GM12878 (cell line): ENCODE results near the gene NFE2L3. TPM values are rescaled to one million over a fixed set of nuclear protein-coding genes. Genes with fewer than 3 reads are reported as not detected.
"Not testable (repeated sequence)": the region's sequence is repeated elsewhere in the genome, so short reads cannot be mapped to it uniquely, and the experiment has no call there.

ENCODE experiments used
- ATAC-seq: fragments of 200-7000 bp; cut with Tn5 transposase; 3 replicates; pipeline ENCODE4 v1.9.1; 2020; ENCODE audit warnings: mild to moderate bottlenecking, moderate library complexity
- BruUV-seq: library from RNA; stranded (reverse); fragments of 400-500 nt; replicated peaks from 2 replicates; lab custom pipeline; 2021; lab: Mats Ljungman, UMichigan
- CTCF ChIA-PET: fragments of 300-600 bp; sonication (Branson Sonifier 250); formaldehyde crosslinking; extraction: SDS; loops from one replicate; lab custom pipeline; 2021; ENCODE audit warnings: inconsistent platforms; lab: Yijun Ruan, JAX
- POLR2A ChIA-PET: fragments of 350-600 bp; formaldehyde crosslinking; extraction: SDS; loops from one replicate; lab custom pipeline; 2021; ENCODE audit warnings: inconsistent platforms; lab: Charles Lee
- RAD21 ChIA-PET: fragments of 300-600 bp; sonication (Branson Sonifier 250); formaldehyde crosslinking; loops from one replicate; lab custom pipeline; 2023; ENCODE audit warnings: antibody characterized with exemption; ENCODE audit not compliant: unreplicated experiment; lab: Charles Lee
- SMC1A ChIA-PET: fragments of 300-600 bp; sonication (Branson Sonifier 250); formaldehyde crosslinking; loops from one replicate; lab custom pipeline; 2023; ENCODE audit not compliant: unreplicated experiment, uncharacterized antibody; lab: Charles Lee
- DNase-seq: peaks from one replicate; pipeline ENCODE4 v3.0.0-alpha.2; 2011; ENCODE audit warnings: low read depth, low spot score
- FAIRE-seq: peaks from 3 replicates; lab custom pipeline; 2011; peaks lifted over from hg19 to GRCh38; lab: Jason Lieb, UNC
- H2AFZ ChIP-seq: 2 replicates; pipeline ENCODE4 v1.6.0; 2011; ENCODE audit warnings: low read depth, low read length, control low read depth; ENCODE audit not compliant: control insufficient read depth
- H3K27ac ChIP-seq: 2 replicates; pipeline ENCODE4 v1.5.1; 2011; ENCODE audit warnings: control low read depth; ENCODE audit not compliant: control insufficient read depth, insufficient read depth
- H3K27me3 ChIP-seq, 2 experiments: replicated peaks in 1 of 2; 2 replicates each; pipeline versions ENCODE4 v1.6.0 to v1.6.1; 2011; ENCODE audit warnings: low read length in 1 of 2; ENCODE audit not compliant: control insufficient read depth in 2 of 2, insufficient read depth in 2 of 2
- H3K36me3 ChIP-seq, 2 experiments: 2 replicates each; pipeline ENCODE4 v1.5.1; 2011; ENCODE audit warnings: low read length in 1 of 2; ENCODE audit not compliant: control insufficient read depth in 2 of 2, insufficient read depth in 2 of 2
- H3K4me1 ChIP-seq: 2 replicates; pipeline ENCODE4 v1.6.1; 2011; ENCODE audit warnings: mild to moderate bottlenecking, low read length, moderate library complexity, mixed read lengths; ENCODE audit not compliant: control insufficient read depth, insufficient read depth
- H3K4me2 ChIP-seq: 2 replicates; pipeline ENCODE4 v1.6.0; 2011; ENCODE audit warnings: control low read depth; ENCODE audit not compliant: control insufficient read depth, insufficient read depth
- H3K4me3 ChIP-seq: fragments of 200-600 bp; sonication (generic); 2 replicates; pipeline ENCODE4 v1.5.1; 2016
- H3K79me2 ChIP-seq: 2 replicates; pipeline ENCODE4 v1.6.0; 2011; ENCODE audit warnings: low read length; ENCODE audit not compliant: control insufficient read depth, insufficient read depth
- H3K9ac ChIP-seq: 2 replicates; pipeline ENCODE4 v1.8.0; 2011; ENCODE audit warnings: low read length, control low read depth, mixed read lengths; ENCODE audit not compliant: control insufficient read depth, insufficient read depth
- H3K9me3 ChIP-seq: replicated peaks from 3 replicates; pipeline ENCODE4 v1.5.1; 2011; ENCODE audit warnings: mild to moderate bottlenecking, low read length; ENCODE audit not compliant: control insufficient read depth, insufficient read depth
- H4K20me1 ChIP-seq: 2 replicates; pipeline ENCODE4 v1.6.0; 2011; ENCODE audit not compliant: control insufficient read depth, insufficient read depth
- BACH1 ChIP-seq: fragments of 450-650 bp; IDR thresholded peaks from 2 replicates; pipeline ENCODE4 v1.6.1; 2017; ENCODE audit warnings: mild to moderate bottlenecking, borderline replicate concordance
- BCLAF1 ChIP-seq: fragments of 450-650 bp; IDR thresholded peaks from 2 replicates; pipeline ENCODE4 v1.6.1; 2017; ENCODE audit warnings: antibody characterized with exemption, mild to moderate bottlenecking, moderate library complexity
- E2F8 ChIP-seq: fragments of 450-650 bp; IDR thresholded peaks from 2 replicates; pipeline ENCODE4 v1.6.1; 2018; ENCODE audit warnings: mild to moderate bottlenecking, low read depth, moderate library complexity; ENCODE audit not compliant: partially characterized antibody
- PML ChIP-seq: IDR thresholded peaks from 2 replicates; pipeline ENCODE4 v1.6.1; 2012; ENCODE audit warnings: low read length, inconsistent platforms
- POLR2A ChIP-seq: IDR thresholded peaks from 2 replicates; pipeline ENCODE4 v1.6.1; 2011; ENCODE audit warnings: low read depth, mild to moderate bottlenecking, low read length
- POLR2AphosphoS2 ChIP-seq: IDR thresholded peaks from 2 replicates; pipeline ENCODE4 v1.6.1; 2011; ENCODE audit warnings: low read depth, mild to moderate bottlenecking, low read length, improper control_type of control experiment, moderate library complexity
- POLR2AphosphoS5 ChIP-seq: IDR thresholded peaks from 2 replicates; pipeline ENCODE4 v1.6.1; 2011; ENCODE audit warnings: mild to moderate bottlenecking, low read length, inconsistent platforms
- POU2F2 ChIP-seq: IDR thresholded peaks from 3 replicates; pipeline ENCODE4 v1.6.1; 2011; ENCODE audit warnings: low read depth, mild to moderate bottlenecking, low read length, borderline replicate concordance
- WGBS: methylation state at CpG from one replicate; pipeline ENCODE4 v1.1.6; 2016; ENCODE audit warnings: low lambda C conversion rate; ENCODE audit not compliant: insufficient replicate concordance, insufficient coverage; ENCODE audit errors: missing lambda C conversion rate; 5-methylcytosine and 5-hydroxymethylcytosine counted together
- in situ Hi-C: fragments of 300-500 bp; cut with MboI; formaldehyde crosslinking; loops from 9 replicates; pipeline ENCODE4 v1.14.3; 2018; ENCODE audit warnings: mixed read lengths
- intact Hi-C: fragments of 100-400 bp; cut with micrococcal nuclease; formaldehyde crosslinking; loops from one replicate; pipeline ENCODE4 v1.14.2; 2022; ENCODE audit not compliant: unreplicated experiment
- polyA plus RNA-seq, 11 experiments: library from polyadenylated mRNA; depleted of rRNA in 4 of 11; unstranded in 6 of 11; stranded (reverse) in 5 of 11; fragments of >200 nt; fragmentation: Nextera tagmentation in 4 of 11; fragmentation: Illumina TruSeq in 1 of 11; extraction: Ambion mirVana in 4 of 11; extraction: Trizol in 1 of 11; gene quantifications; 1 replicate in 1 of 11; 2 replicates in 10 of 11; pipeline versions ENCODE4 v1.2.1 to v1.2.3, GENCODE V29; 2011 to 2016; ENCODE audit warnings: inconsistent platforms in 2 of 11, missing spikeins in 2 of 11, low read depth in 1 of 11
- total RNA-seq, 4 experiments: library from RNA; depleted of rRNA in 3 of 4; stranded (reverse); fragments of >200 nt in 3 of 4; fragmentation: Illumina TruSeq in 1 of 4; extraction: Trizol in 1 of 4; gene quantifications; 2 replicates each; pipeline versions ENCODE4 v1.2.1 to v1.2.3, GENCODE V29; 2013 to 2021

Gene NFE2L3
- total and polyA plus RNA-seq, 10 of the 15 experiments (the other 5 are each of a cell fraction or from before 2014, with no cell fraction given), result 4.4 to 34.9 (median 13.0) TPM

GRCh38 chr7:26184281-26185101 is 32.5 kb downstream of the NFE2L3 start:
- H3K27me3 ChIP-seq, H3K4me1 ChIP-seq, H3K9me3 ChIP-seq, H3K9ac ChIP-seq, H3K79me2 ChIP-seq, DNase-seq, in situ Hi-C loops, intact Hi-C loops, H4K20me1 ChIP-seq, H3K4me2 ChIP-seq, FAIRE-seq, H2AFZ ChIP-seq, BruUV-seq, H3K4me3 ChIP-seq, H3K27ac ChIP-seq: not testable (repeated sequence)
- ATAC-seq, result peak; percentile 3; the same call in 1 of the 3 replicates
- SMC1A ChIA-PET, result interaction anchor here (0.7 to 1.6 kb wide), 6 partner anchors 10 to 291 kb away, joined by 3 to 8 read pairs (median 4); no protein-coding TSS in a partner anchor
- POLR2A ChIA-PET, result interaction anchor here (2.5 kb wide), 1 partner anchor 12 kb away, joined by 9 read pairs; no protein-coding TSS in a partner anchor
- CTCF ChIA-PET, result interaction anchor here (5.7 kb wide), 1 partner anchor 93 kb away, joined by 25 read pairs; no protein-coding TSS in a partner anchor
- 82% methylated on average over 4 of the region's 4 CpGs for WGBS
- TF ChIP-seq POU2F2, result peak; percentile 43; the same call in 1 of the 3 replicates
- peak; percentile 33; the same call in 1 of the 2 replicates for TF ChIP-seq PML
- peak; percentile 13 for TF ChIP-seq E2F8
- peak; percentile 7; the same call in 1 of the 2 replicates for TF ChIP-seq BCLAF1
- TF ChIP-seq BACH1, result peak; percentile 39; the same call in 1 of the 2 replicates
- TF ChIP-seq POLR2AphosphoS5, result peak; percentile 34
- 0 out of 2 replicates have a peak, but pooled peaks have one; percentile 14 for TF ChIP-seq POLR2AphosphoS2
- peak; percentile 47; the same call in 1 of the 2 replicates for TF ChIP-seq POLR2A
- TF ChIP-seq, all 136 proteins: peak for 8; not testable (repeated sequence) for 128
- not testable (repeated sequence) for H3K36me3 ChIP-seq
- RAD21 ChIA-PET, result interaction anchor here (1.3 kb wide), 1 partner anchor 94 kb away, joined by 3 read pairs; no protein-coding TSS in a partner anchor
